CD4-positive, alpha-beta T cell treated with Interleukin-15 for 1 hour (primary cell): Measurements from ENCODE around the gene MAPK12.

Source experiments
- DNase-seq: peaks from one replicate; pipeline ENCODE4 v3.0.0-alpha.2; 2020

The MAPK12 gene

DNA sequence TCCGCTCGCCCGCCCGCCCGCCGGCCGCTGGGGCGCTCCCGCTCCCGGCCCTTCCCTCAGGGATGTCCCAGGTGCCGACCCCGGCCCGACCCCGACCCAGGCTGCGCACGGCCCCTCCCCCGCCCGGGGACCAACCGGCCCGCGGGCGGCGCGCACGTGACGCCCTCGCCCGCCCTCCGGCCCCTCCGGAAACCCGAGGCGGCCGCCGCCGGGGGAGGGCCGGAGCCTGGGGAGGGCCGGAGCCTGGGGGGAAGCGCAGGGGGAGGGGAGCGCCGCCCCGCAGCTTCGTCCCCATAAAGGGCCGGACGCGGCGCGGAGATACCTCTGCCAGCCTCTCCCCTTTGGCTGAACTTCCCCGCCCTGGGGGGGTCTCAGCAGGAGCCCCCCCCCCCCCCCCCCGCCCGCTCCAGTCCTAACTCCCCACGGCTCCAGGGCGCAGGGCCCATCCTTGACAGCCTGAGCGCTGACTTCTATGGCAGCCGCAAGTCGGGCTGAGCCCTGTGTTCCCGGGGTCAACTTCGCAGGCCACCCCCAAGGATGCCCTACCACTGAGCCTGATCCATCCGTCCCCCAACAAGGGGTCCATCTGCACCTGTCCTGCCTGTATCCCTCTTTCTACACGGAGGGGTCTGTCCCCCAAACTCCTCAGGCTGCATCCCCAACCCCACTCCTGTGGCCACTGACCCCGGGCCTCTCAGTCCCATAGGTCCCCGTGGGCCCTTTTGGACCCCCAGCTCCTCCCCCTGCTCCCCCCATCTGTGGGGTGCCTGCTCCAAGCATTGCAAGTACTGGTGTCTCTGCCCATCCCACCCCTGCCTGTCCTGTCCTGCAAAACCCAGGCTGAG lies at the start of gene MAPK12:
MAPK12 (minus strand) TSS at position 69 of the 845 bp plus-strand sequence. CDS start 174 bp downstream, outside the sequence.
- no peak for DNase-seq

DNA sequence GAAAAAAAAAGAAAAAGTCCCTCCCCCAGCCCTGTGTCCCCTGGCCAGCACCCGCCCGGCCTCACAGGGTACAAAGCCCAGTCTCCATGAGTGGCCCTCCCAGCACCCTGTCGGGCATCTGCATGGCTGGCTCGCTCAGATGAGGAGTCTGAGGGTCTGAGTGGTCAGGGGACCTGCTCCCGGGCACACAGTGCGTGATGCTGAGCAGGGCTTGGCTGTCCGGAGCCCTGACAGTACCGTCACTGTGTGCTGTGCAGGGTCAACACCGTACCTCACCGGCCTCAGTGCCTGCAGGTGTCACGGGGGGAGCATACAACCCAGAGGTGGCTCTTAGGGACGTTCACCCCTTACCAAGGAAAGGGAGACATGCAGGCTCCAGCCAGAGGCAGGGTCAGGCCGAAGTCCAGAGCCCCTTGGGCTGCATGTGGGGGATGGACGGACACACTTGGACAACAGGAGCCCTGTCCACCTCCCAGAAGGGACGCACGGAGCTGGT lies 49.5 kb upstream of the MAPK12 start:
- DNase-seq, result no peak

DNA sequence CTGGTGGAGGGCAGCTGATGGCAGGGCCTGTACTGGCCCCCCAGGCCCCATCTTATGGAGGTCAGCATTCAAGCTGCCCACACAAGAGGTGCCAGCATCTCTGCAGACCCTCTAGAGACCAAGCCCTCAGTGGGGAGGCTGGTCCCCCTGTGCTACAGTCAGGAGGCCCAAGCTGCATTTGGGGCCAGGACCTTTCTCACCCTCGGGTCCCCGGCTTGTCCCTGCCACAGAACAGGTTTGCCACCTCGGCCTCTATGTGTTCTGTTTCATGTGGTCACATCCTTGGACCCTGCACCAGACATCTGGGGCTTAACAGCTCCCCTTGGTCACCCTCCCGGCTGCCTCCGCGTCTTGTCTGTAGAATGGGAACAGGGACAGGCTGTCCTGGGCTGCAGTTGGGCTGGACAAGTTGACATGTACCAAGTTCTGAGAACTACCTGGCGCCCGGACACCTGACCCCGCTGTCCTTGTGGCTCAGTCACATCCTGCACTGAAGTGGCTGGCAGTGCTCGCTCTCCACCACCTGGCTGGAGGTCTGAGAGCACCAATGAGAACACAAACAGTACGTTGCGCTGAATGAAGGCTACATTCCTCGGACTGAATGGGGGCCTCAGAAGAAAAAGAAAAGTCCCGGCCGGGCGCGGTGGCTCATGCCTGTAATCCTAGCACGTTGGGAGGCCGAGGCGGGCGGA lies 48.7 kb upstream of the MAPK12 start:
- no peak for DNase-seq

DNA sequence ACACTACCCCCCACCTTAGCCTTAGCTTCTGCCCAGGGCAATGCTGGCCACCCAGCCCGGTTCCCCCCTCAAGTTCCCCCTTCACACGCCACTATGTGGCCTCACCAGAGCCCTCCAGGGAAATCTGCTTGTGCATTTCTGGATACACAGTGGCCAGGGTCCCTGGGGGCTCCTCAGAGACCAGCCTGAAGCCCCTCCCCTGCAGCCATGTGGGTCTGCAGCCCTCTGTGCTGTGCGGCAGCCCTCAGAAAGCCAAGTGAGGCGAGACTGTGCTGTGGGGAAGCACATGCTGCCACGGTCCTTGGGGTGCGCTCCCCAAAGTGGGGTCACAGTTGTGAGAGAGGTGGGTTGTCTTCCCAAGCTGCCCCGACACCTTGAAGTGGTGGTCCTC lies 48.1 kb upstream of the MAPK12 start:
- DNase-seq, result no peak

DNA sequence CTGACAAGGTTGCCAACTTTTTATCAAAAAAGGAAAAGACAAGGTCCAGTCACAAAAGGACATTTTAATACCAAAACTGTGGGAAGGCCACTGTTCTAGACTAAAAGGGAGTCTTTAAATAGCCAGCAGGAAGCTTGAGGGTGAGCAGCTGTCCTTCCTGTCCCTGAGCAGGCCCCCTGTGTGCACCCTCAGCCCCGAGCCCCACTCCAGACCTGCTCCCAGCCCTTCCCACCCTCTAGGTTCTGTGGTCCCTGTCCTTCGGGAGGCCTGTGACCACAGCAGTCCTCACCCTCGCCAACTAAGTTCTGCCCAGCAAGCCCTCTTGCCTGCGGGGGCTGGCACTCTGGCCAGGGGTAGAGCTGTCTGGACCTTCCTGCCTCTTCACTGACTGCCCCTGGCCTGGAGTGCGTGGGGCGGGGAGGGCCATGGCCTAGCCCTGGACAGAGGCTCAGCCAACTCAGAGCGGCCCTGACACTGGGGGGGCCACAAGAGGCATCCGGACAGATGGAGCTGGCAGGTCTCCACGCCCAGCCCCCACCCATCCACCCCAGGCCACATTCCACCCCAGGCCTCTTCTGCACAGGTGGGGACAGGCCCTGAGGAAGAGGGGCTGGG lies 47.6 kb upstream of the MAPK12 start:
- DNase-seq, result no peak

DNA sequence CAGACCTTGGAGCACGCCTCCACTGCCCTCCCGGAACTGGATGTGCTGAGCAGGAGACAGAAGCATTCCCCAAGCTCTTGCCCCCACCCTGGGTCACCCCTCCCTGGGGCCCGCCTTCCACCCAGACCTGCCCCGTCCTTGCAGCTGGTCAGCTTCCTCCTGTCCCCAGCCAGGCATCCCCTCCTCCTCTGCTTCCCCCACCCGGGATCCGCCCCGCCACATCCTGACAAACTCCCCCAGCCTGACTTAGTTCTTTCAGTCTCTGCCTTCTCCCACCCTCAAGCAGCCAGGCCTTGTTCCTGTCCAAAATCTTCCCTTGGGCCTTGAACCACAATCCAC lies 47.1 kb upstream of the MAPK12 start:
- peak; percentile 68 for DNase-seq

DNA sequence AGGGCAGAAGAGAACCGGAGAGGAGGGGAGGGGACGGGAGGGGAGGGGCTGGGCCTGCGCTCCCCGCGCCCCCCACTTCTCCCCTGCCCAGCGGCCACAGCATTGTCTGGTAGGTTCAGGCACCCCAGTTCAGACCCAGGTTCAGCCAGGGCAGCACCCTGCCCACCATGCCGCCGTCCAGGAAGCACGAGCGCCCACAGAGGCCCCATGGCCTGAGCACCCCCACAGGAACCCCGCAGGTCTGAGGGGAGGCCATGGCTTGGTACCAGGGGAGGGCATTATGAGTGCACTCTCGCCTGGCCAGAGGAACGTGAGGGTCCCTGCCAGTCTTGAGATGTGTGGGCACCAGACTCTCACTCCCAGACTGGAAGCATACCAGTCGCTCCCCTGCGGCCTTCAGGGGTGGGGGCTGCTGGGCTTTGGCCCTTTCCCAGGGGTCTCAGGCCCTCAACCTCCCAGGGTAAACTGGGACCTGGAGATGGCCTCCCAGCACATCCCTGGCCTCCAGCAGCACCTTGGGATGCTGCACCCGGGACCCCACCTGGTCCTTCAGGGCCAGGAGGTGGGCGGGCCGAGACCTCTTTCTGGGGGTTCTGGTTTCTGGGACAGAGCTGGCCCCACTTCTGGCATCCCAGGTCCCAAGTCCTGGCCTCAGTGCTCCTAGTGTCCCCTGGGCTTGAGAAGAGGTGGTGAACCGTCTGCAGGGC lies 46.6 kb upstream of the MAPK12 start:
- DNase-seq, result no peak

DNA sequence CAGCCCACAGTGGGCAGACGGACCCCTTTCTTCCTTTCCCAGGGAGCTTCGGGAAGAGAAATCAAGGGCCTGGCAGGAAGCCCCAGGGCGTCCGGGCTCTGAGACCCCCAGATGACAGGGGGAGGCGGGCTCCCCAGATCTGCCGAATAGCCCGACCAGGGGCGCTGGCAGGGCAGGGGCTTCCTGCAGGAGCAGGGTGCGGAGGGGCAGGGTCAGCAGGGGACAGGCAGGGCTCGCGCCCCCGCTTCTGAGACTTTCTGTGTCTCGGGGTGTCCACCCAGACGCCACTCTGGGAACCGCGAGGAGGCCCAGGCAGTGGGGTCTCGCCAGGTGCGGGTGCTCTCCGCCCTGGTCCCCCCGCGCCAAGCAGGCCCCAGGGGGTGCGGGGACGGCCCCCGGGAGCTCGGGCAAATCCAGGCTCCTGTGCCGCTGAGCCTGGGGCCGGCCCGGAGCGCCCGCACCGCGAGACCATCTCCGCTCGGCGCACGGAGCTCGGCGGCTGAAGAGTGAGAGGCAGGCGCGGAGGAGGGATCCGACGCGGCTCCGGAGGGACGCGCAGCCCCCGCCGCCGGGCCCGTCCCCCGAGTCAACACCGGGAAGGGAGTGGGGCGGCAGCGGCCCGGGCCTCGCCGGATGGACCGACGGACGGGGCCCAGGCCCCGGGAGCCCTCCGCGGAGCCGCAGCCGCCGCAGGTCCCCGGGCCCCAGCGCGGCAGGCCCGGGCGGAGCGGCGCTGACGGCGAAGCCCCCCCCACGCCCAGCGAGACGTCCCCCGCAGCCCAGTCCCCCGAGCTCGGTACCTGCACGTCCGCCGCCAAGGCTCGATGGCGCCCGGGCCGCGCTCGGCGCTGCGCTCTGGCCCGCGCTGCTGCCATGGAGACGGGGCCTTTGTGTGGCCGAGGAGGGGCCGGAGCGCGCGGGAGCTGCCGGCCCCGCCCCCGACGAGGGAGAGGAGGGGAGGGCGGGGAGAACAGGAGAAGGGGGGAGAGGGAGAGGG lies 45.6 kb upstream of the MAPK12 start, which contains the start of gene PLXNB2:
PLXNB2 (minus strand) TSS at position 894 of the 997 bp plus-strand sequence. CDS start 17,062 bp downstream, outside the sequence.
- DNase-seq, result peak; percentile 69

DNA sequence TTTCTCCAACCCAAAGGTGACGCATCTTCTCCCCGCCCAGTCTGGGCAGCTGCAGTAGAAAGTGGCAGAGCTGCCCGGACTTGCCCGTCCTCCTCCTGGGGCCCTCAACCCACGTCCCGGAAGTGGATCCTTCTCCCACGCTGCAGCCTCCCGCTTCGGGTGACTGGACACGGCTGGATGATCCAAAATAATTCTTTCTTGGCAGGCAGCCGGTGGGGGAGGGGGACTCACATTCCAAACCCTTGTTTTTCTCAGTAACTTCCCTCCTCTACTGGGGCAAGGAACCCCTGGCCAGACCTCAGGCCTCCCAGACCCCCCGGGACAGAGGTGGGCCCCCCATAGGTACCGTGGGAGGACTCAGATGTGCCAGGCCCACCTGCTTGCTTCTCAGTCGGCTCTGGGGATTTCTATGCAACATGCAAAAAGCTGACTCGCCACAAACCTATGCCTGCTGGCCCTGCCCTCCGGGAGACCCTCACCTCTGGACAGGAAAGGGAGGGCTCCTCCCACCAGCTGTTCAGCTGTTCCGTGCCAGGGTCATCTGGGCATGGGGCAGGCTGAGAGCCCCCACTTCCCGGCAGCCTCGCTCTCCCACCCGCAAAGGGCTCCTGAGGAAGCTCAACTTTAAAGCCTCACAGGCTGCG lies 44.6 kb upstream of the MAPK12 start:
- peak; percentile 77 for DNase-seq

DNA sequence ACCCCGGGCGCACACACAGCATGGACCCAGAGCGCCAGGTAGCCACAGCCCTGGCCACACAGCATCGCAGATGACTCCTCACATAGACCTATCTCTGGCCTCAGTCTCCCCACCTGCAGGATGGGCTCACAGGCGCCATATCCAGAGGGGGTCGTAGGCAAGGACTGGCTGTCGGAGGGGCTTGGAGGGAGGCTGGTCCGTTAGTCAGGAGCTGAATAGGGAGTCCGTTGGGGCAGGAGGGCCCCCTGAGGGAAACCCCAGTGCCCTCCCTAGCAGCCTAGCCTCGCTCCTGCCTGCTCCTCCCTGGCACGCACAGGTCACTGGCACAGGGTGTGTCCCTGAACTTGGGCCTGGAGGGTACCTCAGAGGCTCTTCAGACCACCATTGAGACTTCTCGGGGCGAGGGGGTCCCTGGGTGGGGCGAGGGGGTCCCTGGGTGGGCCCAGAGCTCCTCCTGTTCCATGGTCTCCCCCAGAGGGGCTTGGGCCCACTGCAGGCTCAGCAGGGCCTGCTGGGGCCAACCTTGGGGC lies 44.0 kb upstream of the MAPK12 start:
- DNase-seq, result no peak

DNA sequence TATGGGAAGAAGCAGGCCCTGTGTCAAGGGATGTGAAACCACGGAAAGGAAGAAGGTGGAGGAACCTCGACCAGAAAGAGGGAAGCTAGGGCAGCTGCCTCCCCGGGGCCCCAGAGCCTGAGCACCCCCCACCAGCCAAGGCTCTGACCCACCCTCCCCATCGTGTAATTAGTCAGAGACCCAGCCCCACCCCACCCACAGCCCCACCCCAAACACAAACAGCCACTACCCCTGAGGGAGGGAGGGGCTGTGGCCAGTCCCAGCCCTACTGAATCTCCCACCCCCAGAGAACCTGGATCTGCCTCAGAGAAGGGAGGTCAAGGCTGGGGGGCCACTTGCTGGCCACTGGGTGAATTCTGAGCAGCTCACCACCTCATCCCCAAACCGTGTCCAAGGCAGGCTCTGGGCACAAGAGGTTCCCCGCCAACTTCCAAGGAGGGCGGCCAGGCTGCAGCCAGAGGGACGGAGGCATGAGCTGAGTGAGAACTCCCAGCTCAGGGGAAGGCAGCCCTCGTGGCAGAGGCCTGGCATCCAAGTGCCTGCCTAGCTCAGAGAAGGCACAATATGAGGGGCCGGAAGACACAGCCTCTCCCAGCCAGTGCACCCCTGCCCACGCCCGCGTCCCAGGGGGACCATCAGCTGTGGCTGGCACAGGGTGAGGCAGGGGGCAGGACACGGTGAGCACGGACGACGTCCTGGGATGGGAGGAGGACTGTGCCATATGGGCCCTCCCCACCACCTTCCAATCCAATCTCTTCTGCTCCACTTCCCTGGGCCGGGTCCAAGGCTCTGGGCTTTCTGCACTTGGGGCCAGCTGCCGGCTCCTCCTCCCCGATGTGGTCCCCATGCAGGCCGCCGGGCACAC lies 43.3 kb upstream of the MAPK12 start:
- DNase-seq, result peak; percentile 77

DNA sequence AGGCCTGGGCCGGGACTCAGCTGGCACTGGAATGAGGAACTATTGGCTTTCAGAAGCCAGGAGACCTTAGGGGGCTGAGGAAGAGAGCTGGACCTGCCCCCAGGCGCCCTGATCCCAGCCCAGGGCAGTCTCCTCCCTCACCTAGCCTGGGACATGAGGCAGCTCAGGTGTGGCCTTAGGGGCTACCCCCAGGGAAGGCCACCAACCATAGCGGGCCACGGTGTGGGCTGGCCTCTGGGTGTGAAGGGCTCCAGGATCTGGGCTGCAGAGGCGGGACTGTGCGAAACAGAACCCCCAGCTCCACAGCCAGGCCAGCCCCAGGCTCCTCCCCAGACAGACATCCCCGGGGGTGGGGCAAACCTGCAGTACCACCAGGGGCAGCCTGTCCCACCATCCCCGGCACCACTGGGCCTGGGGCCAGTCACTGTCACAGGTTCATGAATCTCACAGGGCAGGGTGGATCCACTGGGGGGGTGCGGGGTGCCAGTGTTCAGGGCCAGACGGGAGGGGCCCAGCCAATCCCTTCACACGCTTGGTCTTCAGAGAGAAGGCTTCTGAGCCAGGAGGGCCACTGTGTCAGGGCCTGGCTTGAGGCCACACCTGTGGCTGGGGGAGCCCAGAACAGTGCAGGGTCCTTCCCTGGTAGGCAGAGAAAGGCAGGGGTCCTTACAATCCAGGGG lies 42.5 kb upstream of the MAPK12 start:
- DNase-seq, result peak; percentile 74

DNA sequence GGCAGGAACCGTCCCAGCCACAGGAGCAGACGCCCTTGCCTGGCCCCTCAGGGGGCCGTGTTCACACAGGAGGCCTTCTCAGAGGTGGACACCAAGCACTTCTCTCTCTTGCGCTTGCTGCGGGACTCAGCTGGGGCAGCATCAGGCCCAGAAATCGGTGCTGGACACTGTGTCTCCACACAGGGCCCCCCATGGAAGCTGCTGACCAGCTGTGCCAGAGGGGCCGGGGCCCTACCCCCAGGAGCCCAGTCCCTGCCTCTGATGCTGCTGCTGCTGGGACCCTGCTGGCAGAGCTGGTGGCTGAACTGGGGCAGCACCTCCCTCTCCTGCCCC lies 42.0 kb upstream of the MAPK12 start:
- DNase-seq, result no peak

DNA sequence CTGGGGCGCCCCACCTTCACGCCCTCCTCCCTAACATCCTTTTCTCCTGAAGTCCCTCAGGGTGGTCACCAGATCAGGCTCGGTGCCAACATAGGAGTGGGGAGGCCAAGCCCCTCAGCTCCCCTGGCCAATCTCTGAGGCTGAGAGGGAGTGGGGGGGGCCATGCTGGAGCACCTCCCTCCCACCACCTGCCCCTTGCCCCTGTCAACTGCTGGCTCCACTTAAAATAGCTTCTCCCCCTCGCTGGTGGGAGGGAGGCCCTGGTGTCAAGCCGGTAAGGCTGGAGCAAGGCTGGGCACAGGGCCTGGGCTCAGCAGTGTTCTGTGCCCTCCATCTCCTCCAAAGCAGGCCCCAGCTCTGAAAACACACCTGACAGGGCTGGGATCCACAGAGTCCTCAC lies 41.1 kb upstream of the MAPK12 start:
- no peak for DNase-seq

DNA sequence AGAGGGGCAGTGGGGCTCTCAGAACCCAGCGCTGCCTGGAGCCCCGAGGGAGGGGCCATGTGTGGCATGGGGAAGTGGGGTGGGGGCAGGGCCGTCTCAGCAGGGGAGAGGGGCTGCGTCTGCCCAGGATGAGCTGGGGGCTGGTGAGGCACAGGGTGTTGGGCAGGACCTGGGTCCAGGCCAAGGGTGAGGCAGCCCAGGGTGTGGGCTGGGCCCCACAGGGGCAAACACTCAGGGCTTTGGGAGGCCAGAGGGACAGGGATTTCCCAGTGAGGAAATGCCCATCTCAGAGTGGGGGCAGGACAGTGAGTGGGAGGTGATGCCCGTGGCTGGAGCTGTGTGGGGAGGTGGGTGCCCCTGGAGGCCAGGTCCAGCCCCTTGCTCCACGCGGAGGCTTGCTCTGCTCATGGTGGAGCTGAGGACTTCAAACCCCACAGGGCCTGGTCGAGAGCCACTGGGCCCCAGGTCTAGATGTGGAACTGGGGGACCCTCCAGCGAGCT lies 40.6 kb upstream of the MAPK12 start:
- peak; percentile 73 for DNase-seq

DNA sequence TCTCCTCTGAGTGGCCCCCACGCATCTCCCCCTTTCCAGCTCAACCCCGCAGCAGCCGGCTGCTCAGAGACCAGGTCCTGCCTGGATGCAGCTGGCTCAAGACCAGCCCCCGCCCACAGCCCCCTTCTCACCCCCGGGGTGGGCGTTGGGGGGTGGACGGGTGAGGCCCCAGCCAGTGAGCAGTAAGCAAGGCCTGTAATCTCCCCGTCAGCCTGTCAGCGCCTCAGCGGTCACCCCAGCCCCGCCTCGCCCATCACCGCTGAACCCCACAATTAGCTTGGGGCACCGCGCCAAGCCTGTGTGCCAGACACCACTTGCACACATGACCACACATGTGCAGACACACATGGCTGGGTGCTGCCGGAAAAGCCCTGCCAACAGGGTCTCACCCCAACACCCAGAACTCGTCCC lies 40.1 kb upstream of the MAPK12 start:
- DNase-seq, result peak; percentile 53

DNA sequence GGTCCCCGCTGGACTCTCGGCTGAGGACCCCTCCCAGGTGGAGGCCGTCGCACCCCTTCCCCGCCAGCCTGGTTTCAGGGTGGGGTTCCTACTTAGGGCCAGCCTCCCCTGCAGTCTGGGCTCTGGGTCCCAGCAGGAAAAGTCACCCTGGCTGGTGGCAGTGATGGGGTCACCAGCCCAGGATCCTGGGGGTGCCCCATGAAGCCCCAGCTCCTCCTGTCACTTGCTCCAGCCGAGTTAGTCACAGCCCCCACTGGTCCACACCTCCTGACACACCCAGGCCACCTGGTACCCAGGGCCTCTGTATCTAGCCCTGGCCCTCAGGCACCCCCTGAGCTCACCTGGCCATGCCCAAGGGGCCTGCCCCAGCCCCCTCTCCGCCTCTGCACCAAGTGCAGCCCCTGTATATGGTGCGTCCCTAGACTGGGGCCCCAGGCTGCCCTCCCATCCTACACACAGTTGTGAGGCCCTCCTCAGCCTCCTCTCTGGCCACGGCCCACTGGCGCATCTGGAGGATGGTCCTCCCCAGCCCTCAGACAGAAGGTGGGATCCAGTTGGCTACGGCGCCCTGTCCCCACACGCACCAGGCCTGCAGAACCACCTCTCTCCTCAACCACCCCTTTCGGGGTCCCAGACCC lies 39.3 kb upstream of the MAPK12 start:
- no peak for DNase-seq

DNA sequence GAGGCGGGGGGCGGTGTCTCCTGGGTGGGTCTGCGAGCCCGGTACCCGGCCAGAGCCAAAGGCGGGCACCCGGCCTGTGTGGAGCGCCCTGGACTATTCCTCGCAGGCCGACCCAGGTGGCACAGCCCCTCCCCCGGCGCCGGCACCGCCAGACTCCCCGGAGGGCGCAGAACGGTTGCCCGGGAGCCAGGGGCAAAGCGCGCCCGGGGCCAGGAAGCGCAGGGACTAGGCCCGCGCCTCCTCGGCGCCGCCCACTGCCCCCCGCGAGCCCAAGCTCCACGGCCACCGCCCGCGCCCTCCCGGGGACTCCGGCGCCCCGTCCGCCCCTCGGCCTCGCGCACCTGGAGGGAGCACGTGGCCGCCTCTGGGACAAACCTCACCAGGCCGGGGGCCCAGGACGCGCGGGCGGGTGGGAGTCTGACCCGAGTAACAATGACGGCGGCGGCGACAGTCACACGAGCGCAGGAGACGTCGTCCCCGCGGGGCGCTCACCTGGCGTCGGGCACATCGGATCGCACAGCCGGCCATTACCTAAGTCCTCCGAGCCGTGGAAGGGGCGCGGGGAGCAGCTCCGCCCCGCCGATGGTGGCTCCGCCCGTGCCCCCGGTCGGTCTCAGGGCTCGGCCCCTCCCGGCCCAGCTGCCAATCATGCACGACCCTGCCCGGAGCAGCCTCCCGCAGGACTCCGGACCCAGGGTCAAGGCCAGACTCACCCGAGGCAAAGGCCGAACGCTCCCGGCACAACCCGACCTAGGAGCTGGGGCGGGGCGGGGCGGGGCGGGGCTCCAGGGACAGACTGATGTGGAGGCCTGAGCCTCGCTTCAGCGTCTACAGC lies 38.5 kb upstream of the MAPK12 start:
- DNase-seq, result no peak
